CD14-positive monocyte (primary cell): ENCODE data around the gene RNU2-63P. TPM values are rescaled to one million over a fixed set of nuclear protein-coding genes. Genes with fewer than 3 reads are reported as not detected.

Experiments used
- DNase-seq, 3 donors: peaks; one replicate each; pipeline ENCODE4 v3.0.0-alpha.2; 2011 to 2022
- H2AFZ ChIP-seq: 2 replicates; pipeline ENCODE4 v1.6.0; 2012; ENCODE audit warnings: mild to moderate bottlenecking, low read depth, low read length, inconsistent platforms; ENCODE audit not compliant: insufficient read depth, poor library complexity, severe bottlenecking
- H3K27ac ChIP-seq, 2 donors: 1 replicate in 1 of 2; 2 replicates in 1 of 2; pipeline ENCODE4 v1.5.1; 2012 to 2013; ENCODE audit warnings: low read length in 2 of 2, control low read depth in 1 of 2, inconsistent platforms in 1 of 2, low read depth in 1 of 2, mild to moderate bottlenecking in 1 of 2
- H3K27me3 ChIP-seq, 2 donors: one replicate each; pipeline versions ENCODE4 v1.6.0 to v1.6.1; 2011 to 2013; ENCODE audit warnings: low read length in 2 of 2; ENCODE audit not compliant: control insufficient read depth in 2 of 2, insufficient read depth in 2 of 2
- H3K36me3 ChIP-seq, 2 donors: replicated peaks in 1 of 2; 1 replicate in 1 of 2; 2 replicates in 1 of 2; pipeline versions ENCODE4 v1.5.1 to v1.6.1; 2012 to 2013; ENCODE audit warnings: low read length in 2 of 2, control low read depth in 1 of 2, inconsistent platforms in 1 of 2, mild to moderate bottlenecking in 1 of 2; ENCODE audit not compliant: insufficient read depth in 2 of 2, control insufficient read depth in 1 of 2
- H3K4me1 ChIP-seq, 2 donors: 1 replicate in 1 of 2; 2 replicates in 1 of 2; pipeline versions ENCODE4 v1.5.1 to v1.6.1; 2012 to 2013; ENCODE audit warnings: low read length in 2 of 2, control low read depth in 1 of 2, inconsistent platforms in 1 of 2, mild to moderate bottlenecking in 1 of 2, moderate library complexity in 1 of 2; ENCODE audit not compliant: insufficient read depth in 2 of 2, control insufficient read depth in 1 of 2
- H3K4me2 ChIP-seq: replicated peaks from 2 replicates; pipeline ENCODE3; 2012; ENCODE audit warnings: low read length, moderate library complexity, mild to moderate bottlenecking; ENCODE audit not compliant: poor library complexity, severe bottlenecking; ENCODE audit errors: extremely low read depth
- H3K4me3 ChIP-seq, 3 experiments: fragments of 200-600 bp in 1 of 3; sonication (generic) in 1 of 3; replicated peaks in 1 of 3; 1 replicate in 2 of 3; 2 replicates in 1 of 3; pipeline ENCODE4 v1.5.1; 2011 to 2013; ENCODE audit warnings: low read length in 3 of 3, mild to moderate bottlenecking in 3 of 3, control low read depth in 2 of 3, low read depth in 2 of 3, inconsistent platforms in 1 of 3, moderate library complexity in 1 of 3
- H3K79me2 ChIP-seq: 2 replicates; pipeline ENCODE4 v1.6.0; 2012; ENCODE audit warnings: mild to moderate bottlenecking, control low read depth, inconsistent platforms, low read length, moderate library complexity; ENCODE audit not compliant: insufficient read depth
- H3K9ac ChIP-seq: 2 replicates; pipeline ENCODE4 v1.6.0; 2017; ENCODE audit warnings: low read length, mild to moderate bottlenecking; ENCODE audit not compliant: insufficient read depth, poor library complexity, severe bottlenecking
- H3K9me3 ChIP-seq, 2 donors: replicated peaks in 1 of 2; 1 replicate in 1 of 2; 2 replicates in 1 of 2; pipeline versions ENCODE4 v1.5.1 to v1.6.1; 2012 to 2013; ENCODE audit warnings: low read length in 2 of 2, control low read depth in 1 of 2; ENCODE audit not compliant: control insufficient read depth in 1 of 2, insufficient read depth in 1 of 2
- H4K20me1 ChIP-seq: 2 replicates; pipeline ENCODE4 v1.6.0; 2012; ENCODE audit warnings: mild to moderate bottlenecking, low read length, control low read depth, moderate library complexity; ENCODE audit not compliant: insufficient read depth
- H3K27ac Mint-ChIP-seq, 7 donors: one replicate each; pipeline ENCODE4 v1.8.0; 2020; ENCODE audit warnings: mild to moderate bottlenecking in 7 of 7, mixed read lengths in 7 of 7, moderate library complexity in 6 of 7, inconsistent platforms in 2 of 7
- H3K27me3 Mint-ChIP-seq, 3 donors: one replicate each; pipeline ENCODE4 v1.8.0; 2021 to 2022; ENCODE audit warnings: low read depth in 3 of 3, mild to moderate bottlenecking in 3 of 3, mixed read lengths in 3 of 3, moderate library complexity in 3 of 3, inconsistent platforms in 1 of 3
- H3K36me3 Mint-ChIP-seq, 2 donors: one replicate each; pipeline ENCODE4 v1.8.0; 2020; ENCODE audit warnings: mixed read lengths in 2 of 2, inconsistent platforms in 1 of 2, mild to moderate bottlenecking in 1 of 2
- H3K4me1 Mint-ChIP-seq: one replicate; pipeline ENCODE4 v1.8.0; 2020; ENCODE audit warnings: mild to moderate bottlenecking, mixed read lengths
- H3K4me3 Mint-ChIP-seq, 2 donors: one replicate each; pipeline ENCODE4 v1.8.0; 2020; ENCODE audit warnings: mild to moderate bottlenecking in 2 of 2, mixed read lengths in 2 of 2, moderate library complexity in 1 of 2
- H3K9me3 Mint-ChIP-seq, 7 donors: one replicate each; pipeline ENCODE4 v1.8.0; 2020 to 2022; ENCODE audit warnings: mixed read lengths in 7 of 7, mild to moderate bottlenecking in 6 of 7, moderate library complexity in 6 of 7, inconsistent platforms in 2 of 7
- WGBS: methylation state at CpG from one replicate; pipeline ENCODE4 v1.1.5; 2013; ENCODE audit warnings: missing lambda C conversion rate; ENCODE audit not compliant: insufficient coverage; 5-methylcytosine and 5-hydroxymethylcytosine counted together
- intact Hi-C, 2 donors: fragments of 100-400 bp; cut with micrococcal nuclease; formaldehyde crosslinking; loops; one replicate each; pipeline versions ENCODE4 v1.15.0 to v1.15.1; 2023
- polyA plus RNA-seq, 3 donors: library from polyadenylated mRNA; depleted of rRNA in 1 of 3; unstranded in 2 of 3; stranded (reverse) in 1 of 3; fragments of 300-500 nt in 2 of 3; fragments of >200 nt in 1 of 3; fragmentation: Illumina TruSeq in 2 of 3; gene quantifications; 1 replicate in 2 of 3; 2 replicates in 1 of 3; pipeline ENCODE4 v1.2.3, GENCODE V29; 2012 to 2021
- TF ChIP-seq, protein P1 (sequence below): fragments of 200-600 bp; IDR thresholded peaks from one replicate; pipeline ENCODE4 v1.8.0; 2022; ENCODE audit warnings: antibody characterized with exemption, mild to moderate bottlenecking

Gene RNU2-63P
- polyA plus RNA-seq, 3 donors = 7.5 to 8.0 TPM; not detected in 1

- Histone ChIP-seq H2AFZ (no peak overlapping the region), H3K36me3 (peaks cover 0 to 4% of the 10 kb centered on the region in 2 donors), H3K9me3 (no peaks in the 10 kb centered on the region), H4K20me1 (peaks cover 28% of the 10 kb centered on the region), H3K4me3 (no peak overlapping the region), H3K27me3 (no peaks in the 10 kb centered on the region), H3K27ac (no peak overlapping the region), H3K4me2 (no peak overlapping the region), H3K79me2 (peaks cover 72% of the 10 kb centered on the region), H3K4me1 (peaks cover 25 to 29% of the 10 kb centered on the region in 2 donors), H3K9ac (no peak overlapping the region)
- peaks cover 40% of the 10 kb centered on the region for H3K4me1 Mint-ChIP-seq
- H3K9me3 Mint-ChIP-seq = no peaks in the 10 kb centered on the region
- no peaks in the 10 kb centered on the region for H3K27me3 Mint-ChIP-seq
- no peak for DNase-seq
- H3K27ac Mint-ChIP-seq = no peak overlapping the region
- intact Hi-C loops = loop anchor here in 1 of 2 donors (10.0 kb wide), 1 partner anchor 573 kb away; the partner anchor contains the start of gene EIF2AK3
- TF ChIP-seq, protein P1, sequence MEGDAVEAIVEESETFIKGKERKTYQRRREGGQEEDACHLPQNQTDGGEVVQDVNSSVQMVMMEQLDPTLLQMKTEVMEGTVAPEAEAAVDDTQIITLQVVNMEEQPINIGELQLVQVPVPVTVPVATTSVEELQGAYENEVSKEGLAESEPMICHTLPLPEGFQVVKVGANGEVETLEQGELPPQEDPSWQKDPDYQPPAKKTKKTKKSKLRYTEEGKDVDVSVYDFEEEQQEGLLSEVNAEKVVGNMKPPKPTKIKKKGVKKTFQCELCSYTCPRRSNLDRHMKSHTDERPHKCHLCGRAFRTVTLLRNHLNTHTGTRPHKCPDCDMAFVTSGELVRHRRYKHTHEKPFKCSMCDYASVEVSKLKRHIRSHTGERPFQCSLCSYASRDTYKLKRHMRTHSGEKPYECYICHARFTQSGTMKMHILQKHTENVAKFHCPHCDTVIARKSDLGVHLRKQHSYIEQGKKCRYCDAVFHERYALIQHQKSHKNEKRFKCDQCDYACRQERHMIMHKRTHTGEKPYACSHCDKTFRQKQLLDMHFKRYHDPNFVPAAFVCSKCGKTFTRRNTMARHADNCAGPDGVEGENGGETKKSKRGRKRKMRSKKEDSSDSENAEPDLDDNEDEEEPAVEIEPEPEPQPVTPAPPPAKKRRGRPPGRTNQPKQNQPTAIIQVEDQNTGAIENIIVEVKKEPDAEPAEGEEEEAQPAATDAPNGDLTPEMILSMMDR = no peak
- WGBS = 94% methylated on average over 2 of the region's 2 CpGs
- H3K4me3 Mint-ChIP-seq = no peak overlapping the region
- peaks cover 13 to 14% of the 10 kb centered on the region in 2 donors for H3K36me3 Mint-ChIP-seq
Observed at GRCh38 chr2:88051792-88052191, 35.4 kb upstream of the RNU2-63P start.

DNA sequence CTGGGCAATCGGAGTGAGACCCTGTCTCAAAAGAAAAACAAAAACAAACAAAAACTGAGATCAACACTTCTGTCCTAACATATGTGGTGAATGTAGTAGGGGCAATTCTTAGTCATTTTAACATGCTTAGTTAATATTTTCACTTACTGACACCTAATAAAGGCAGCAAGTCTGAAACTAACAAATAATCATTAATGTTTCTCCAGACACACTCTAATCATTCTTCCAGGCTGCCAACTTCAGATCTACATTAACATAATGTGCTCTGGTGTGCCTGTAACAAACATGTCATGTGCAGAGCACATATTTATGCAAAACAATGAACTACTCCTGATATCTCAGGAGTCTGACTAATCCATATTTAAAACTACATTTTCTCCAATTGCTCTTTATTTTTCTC lies 33.3 kb upstream of the RNU2-63P start:
- Histone ChIP-seq H3K9ac (no peak overlapping the region), H4K20me1 (peaks cover 50% of the 10 kb centered on the region), H3K4me3 (no peak overlapping the region), H3K27ac (no peak overlapping the region), H3K4me2 (no peak overlapping the region), H3K4me1 (peaks cover 17 to 18% of the 10 kb centered on the region in 2 donors), H3K79me2 (peaks cover 81% of the 10 kb centered on the region), H3K27me3 (no peaks in the 10 kb centered on the region), H2AFZ (no peak overlapping the region), H3K36me3 (peaks cover 0 to 4% of the 10 kb centered on the region in 2 donors), H3K9me3 (no peaks in the 10 kb centered on the region)
- H3K27ac Mint-ChIP-seq = peak overlapping the region in 2 of 7 donors; percentile 57 to 67
- no peak overlapping the region for H3K4me3 Mint-ChIP-seq
- DNase-seq = no peak
- no CpG with 5 or more reads among the region's 1 CpG for whole genome bisulfite sequencing
- peaks cover 27% of the 10 kb centered on the region for H3K4me1 Mint-ChIP-seq
- no peaks in the 10 kb centered on the region for H3K9me3 Mint-ChIP-seq
- intact Hi-C loops = loop anchor here in 1 of 2 donors (10.0 kb wide), 1 partner anchor 575 kb away; the partner anchor contains the start of gene EIF2AK3
- peaks cover 14 to 16% of the 10 kb centered on the region in 2 donors for H3K36me3 Mint-ChIP-seq
- no peaks in the 10 kb centered on the region for H3K27me3 Mint-ChIP-seq
- TF ChIP-seq, protein P1 = no peak
